PC-9 (cell line): ENCODE results near the gene LCN12. TPM values are rescaled to one million over a fixed set of nuclear protein-coding genes. Genes with fewer than 3 reads are reported as not detected.

Source experiments
- BruUV-seq: library from RNA; stranded (reverse); fragments of 400-500 nt; replicated peaks from 2 replicates; lab custom pipeline; 2021; lab: Mats Ljungman, UMichigan
- CTCF ChIA-PET: fragments of 300-600 bp; sonication (Branson Sonifier 250); formaldehyde crosslinking; loops from one replicate; lab custom pipeline; 2022; ENCODE audit warnings: antibody characterized with exemption; lab: Charles Lee
- POLR2A ChIA-PET: fragments of 300-600 bp; sonication (Branson Sonifier 250); formaldehyde crosslinking; loops from one replicate; lab custom pipeline; 2022; ENCODE audit warnings: antibody characterized with exemption; ENCODE audit not compliant: unreplicated experiment; lab: Charles Lee
- DNase-seq, 2 experiments: peaks; one replicate each; pipeline versions ENCODE4 v3.0.0 to v3.0.0-alpha.2; 2015 to 2022; ENCODE audit warnings: mixed read lengths in 1 of 2
- H2AFZ ChIP-seq: fragments of 200-600 bp; sonication (generic); 2 replicates; pipeline ENCODE4 v1.8.1; 2017; ENCODE audit warnings: antibody characterized with exemption
- H3F3A ChIP-seq: fragments of 200-600 bp; sonication (generic); 2 replicates; pipeline ENCODE4 v1.8.1; 2017; ENCODE audit warnings: antibody characterized with exemption, mild to moderate bottlenecking, low read depth; ENCODE audit not compliant: insufficient read depth
- H3K27ac ChIP-seq: fragments of 200-600 bp; sonication (generic); 2 replicates; pipeline ENCODE4 v1.6.1; 2016; ENCODE audit warnings: mixed run types
- H3K27me3 ChIP-seq: fragments of 200-600 bp; sonication (generic); 2 replicates; pipeline ENCODE4 v1.6.1; 2016; ENCODE audit warnings: low read depth, mixed run types; ENCODE audit not compliant: insufficient read depth
- H3K36me3 ChIP-seq: fragments of 200-600 bp; sonication (generic); 2 replicates; pipeline ENCODE4 v1.6.1; 2016; ENCODE audit warnings: low read depth, mixed run types
- H3K4me1 ChIP-seq: fragments of 200-600 bp; sonication (generic); replicated peaks from 2 replicates; pipeline ENCODE4 v1.6.1; 2016; ENCODE audit warnings: mixed run types; ENCODE audit not compliant: insufficient read depth
- H3K4me2 ChIP-seq: fragments of 200-600 bp; sonication (generic); 2 replicates; pipeline ENCODE4 v1.6.1; 2017; ENCODE audit warnings: mixed run types
- H3K4me3 ChIP-seq: fragments of 200-600 bp; sonication (generic); 2 replicates; pipeline ENCODE4 v1.6.1; 2016; ENCODE audit warnings: mixed run types
- H3K79me2 ChIP-seq: fragments of 200-600 bp; sonication (generic); 2 replicates; pipeline ENCODE4 v1.6.1; 2017; ENCODE audit warnings: low read depth, mixed run types
- H3K9me2 ChIP-seq: fragments of 200-600 bp; sonication (generic); 2 replicates; pipeline ENCODE4 v1.8.1; 2017; ENCODE audit warnings: mild to moderate bottlenecking; ENCODE audit not compliant: insufficient read depth
- H3K9me3 ChIP-seq: fragments of 200-600 bp; sonication (generic); 2 replicates; pipeline ENCODE4 v1.8.1; 2016; ENCODE audit warnings: low read depth; ENCODE audit not compliant: insufficient read depth
- H4K20me1 ChIP-seq: fragments of 200-600 bp; sonication (generic); 2 replicates; pipeline ENCODE4 v1.8.1; 2017; ENCODE audit not compliant: insufficient read depth
- CTCF ChIP-seq: fragments of 200-600 bp; sonication (generic); conservative IDR thresholded peaks from 2 replicates; pipeline ENCODE4 v1.6.1; 2017; ENCODE audit warnings: mixed run types, antibody characterized with exemption, mild to moderate bottlenecking, moderate library complexity
- EZH2 ChIP-seq: fragments of 200-600 bp; sonication (generic); IDR thresholded peaks from 2 replicates; pipeline ENCODE4 v1.8.0; 2017; ENCODE audit warnings: antibody characterized with exemption, low read depth
- intact Hi-C: fragments of 100-400 bp; cut with micrococcal nuclease; formaldehyde crosslinking; loops from one replicate; pipeline ENCODE4 v1.10.0; 2022; ENCODE audit not compliant: unreplicated experiment
- total RNA-seq: library from RNA; stranded (reverse); gene quantifications from 2 replicates; pipeline ENCODE4 v1.2.3, GENCODE V29; 2021

Gene LCN12
- total RNA-seq, 1 experiment from 2014 or later, result 9.3 TPM

GRCh38 chr9:136950656-136951276, 1.3 kb upstream of the LCN12 start:
- TF ChIP-seq CTCF (no peak), EZH2 (no peak)

DNA sequence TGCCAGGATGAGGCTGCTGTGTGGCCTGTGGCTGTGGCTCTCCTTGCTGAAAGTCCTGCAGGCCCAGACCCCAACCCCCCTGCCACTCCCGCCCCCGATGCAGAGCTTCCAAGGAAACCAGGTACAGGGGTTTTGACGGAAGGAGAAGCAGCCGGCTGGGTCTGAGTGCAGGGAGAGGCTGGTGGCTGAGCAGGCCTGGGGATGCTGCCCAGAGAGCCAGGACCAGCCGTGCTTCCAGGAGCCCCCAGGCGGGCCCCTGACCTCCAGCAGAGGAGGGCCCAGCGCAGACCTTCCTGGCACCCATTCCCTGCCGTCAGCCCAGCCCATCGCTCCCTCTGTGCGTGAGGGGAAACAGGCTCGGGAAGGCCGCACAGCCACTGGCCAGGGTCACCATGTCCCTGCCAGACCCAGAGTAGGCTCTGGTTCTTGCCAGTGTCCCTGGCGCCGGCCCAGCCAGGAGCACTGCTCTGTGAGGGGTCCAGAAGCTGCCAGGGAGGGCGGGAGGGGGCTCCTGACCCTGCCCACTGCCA, 313 bp downstream of the LCN12 start:
- POLR2A ChIA-PET, result interaction anchor here (0.7 kb wide), 1 partner anchor 40 kb away, joined by 3 read pairs; no protein-coding TSS in a partner anchor
- Histone ChIP-seq H3K4me1 (peaks cover 20% of the 10 kb centered on the region), H3K27me3 (no peaks in the 10 kb centered on the region), H4K20me1 (no peaks in the 10 kb centered on the region), H2AFZ (no peak overlapping the region), H3K79me2 (no peaks in the 10 kb centered on the region), H3F3A (peaks cover 17% of the 10 kb centered on the region; the same call in 1 of the 2 replicates), H3K36me3 (no peaks in the 10 kb centered on the region), H3K27ac (no peak overlapping the region), H3K9me3 (no peaks in the 10 kb centered on the region), H3K4me2 (no peak overlapping the region), H3K4me3 (no peak overlapping the region), H3K9me2 (no peaks in the 10 kb centered on the region)
- DNase-seq, result no peak
- TF ChIP-seq CTCF (no peak), EZH2 (no peak)
- BruUV-seq, result no TSS peak
- intact Hi-C loops, result no loop called here
- CTCF ChIA-PET, result no interaction called here

More at GRCh38 chr9:136950656-136951276, 1.3 kb upstream of the LCN12 start:
- H4K20me1 ChIP-seq, result no peaks in the 10 kb centered on the region
- ChIA-PET POLR2A (no interaction called here), CTCF (no interaction called here)
- H3K27ac ChIP-seq, result peak overlapping the region; percentile 68
- peak overlapping the region; percentile 99 for H3K4me2 ChIP-seq
- no peaks in the 10 kb centered on the region for H3K27me3 ChIP-seq
- peak in 1 of 2 experiments; percentile 29 for DNase-seq
- H2AFZ ChIP-seq, result peak overlapping the region; percentile 94
- H3K4me3 ChIP-seq, result peak overlapping the region; percentile 77
- no peaks in the 10 kb centered on the region for H3K36me3 ChIP-seq
- intact Hi-C loops, result loop anchor here (1.0 to 2.0 kb wide), 2 partner anchors 46 to 160 kb away; partner anchors contain the start of genes CLIC3 and TMEM141
- H3K4me1 ChIP-seq, result peaks cover 20% of the 10 kb centered on the region
- H3K79me2 ChIP-seq, result no peaks in the 10 kb centered on the region
- H3F3A ChIP-seq, result peaks cover 21% of the 10 kb centered on the region; the same call in 1 of the 2 replicates
- H3K9me2 ChIP-seq, result no peaks in the 10 kb centered on the region
- no peaks in the 10 kb centered on the region for H3K9me3 ChIP-seq
- BruUV-seq, result no TSS peak

DNA sequence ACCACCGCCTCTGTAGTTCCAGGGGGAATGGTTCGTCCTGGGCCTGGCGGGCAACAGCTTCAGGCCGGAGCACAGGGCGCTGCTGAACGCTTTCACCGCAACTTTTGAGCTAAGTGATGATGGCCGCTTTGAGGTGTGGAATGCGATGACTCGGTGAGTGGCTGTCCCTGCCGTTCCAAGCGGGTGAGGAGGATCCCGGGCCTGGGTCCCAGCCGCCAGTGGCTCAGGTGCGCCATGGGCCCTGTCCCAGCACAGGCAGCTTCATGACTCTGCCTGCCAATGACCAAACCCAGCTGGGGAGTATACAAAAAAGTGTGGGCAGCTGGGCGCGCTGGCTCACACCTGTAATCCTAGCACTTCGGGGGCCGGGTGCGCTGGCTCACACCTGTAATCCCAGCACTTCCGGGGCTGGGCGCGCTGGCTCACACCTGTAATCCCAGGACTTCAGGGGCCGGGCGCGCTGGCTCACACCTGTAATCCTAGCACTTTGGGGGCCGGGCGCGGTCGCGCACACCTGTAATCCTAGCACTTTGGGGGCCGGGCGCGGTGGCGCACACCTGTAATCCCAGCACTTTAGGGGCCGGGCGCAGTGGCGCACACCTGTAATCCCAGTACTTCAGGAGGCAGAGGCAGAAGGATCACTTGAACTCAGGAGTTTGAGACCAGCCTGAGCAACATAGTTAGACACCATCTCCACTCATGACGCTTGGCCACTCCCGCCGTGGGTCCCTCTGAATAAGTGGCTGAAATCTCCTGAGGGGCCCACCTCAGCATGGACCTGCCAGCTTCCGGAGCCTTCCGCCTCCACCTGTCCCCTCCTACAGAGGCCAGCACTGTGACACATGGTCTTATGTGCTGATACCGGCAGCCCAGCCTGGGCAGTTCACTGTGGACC, 1.1 kb downstream of the LCN12 start:
- CTCF ChIA-PET, result interaction anchor here (0.5 kb wide), 1 partner anchor 112 kb away, joined by 3 read pairs; no protein-coding TSS in a partner anchor

More for the DNA sequence above, 1.1 kb downstream of the LCN12 start:
- peaks cover 14% of the 10 kb centered on the region; the same call in 1 of the 2 replicates for H3F3A ChIP-seq
- peaks cover 17% of the 10 kb centered on the region for H3K4me1 ChIP-seq
- POLR2A ChIA-PET, result interaction anchor here (0.7 to 1.0 kb wide), 2 partner anchors 12 to 40 kb away, joined by 3 read pairs; no protein-coding TSS in a partner anchor
- H3K79me2 ChIP-seq, result no peaks in the 10 kb centered on the region
- no TSS peak for BruUV-seq
- intact Hi-C loops, result no loop called here
- H2AFZ ChIP-seq, result no peak overlapping the region
- no peak overlapping the region for H3K4me2 ChIP-seq
- no peaks in the 10 kb centered on the region for H3K27me3 ChIP-seq
- no peak overlapping the region for H3K4me3 ChIP-seq
- no peaks in the 10 kb centered on the region for H3K36me3 ChIP-seq
- H3K27ac ChIP-seq, result no peak overlapping the region
- no peaks in the 10 kb centered on the region for H3K9me2 ChIP-seq
- no peak for TF ChIP-seq EZH2
- no peak for TF ChIP-seq CTCF
- H3K9me3 ChIP-seq, result no peaks in the 10 kb centered on the region
- no peak for DNase-seq
- H4K20me1 ChIP-seq, result no peaks in the 10 kb centered on the region
